GM19455 (cell line): ENCODE results near the gene GLYAT.

Experiments used
- ATAC-seq: cut with Tn5 transposase; IDR thresholded peaks from one replicate; pipeline ENCODE4 v1.9.1; 2021; ENCODE audit not compliant: unreplicated experiment

Gene GLYAT

GRCh38 chr11:58731819-58732218, at the start of gene GLYAT:
GLYAT (minus strand) TSS chr11:58731943; CDS start chr11:58724496, 7,447 bp downstream.
- no peak for ATAC-seq

- ATAC-seq = no peak
These were observed 49.6 kb upstream of the GLYAT start for GRCh38 chr11:58781345-58781744.

- no peak for ATAC-seq
These were observed 48.8 kb upstream of the GLYAT start for GRCh38 chr11:58780578-58780977.

- no peak for ATAC-seq
These were observed 45.4 kb upstream of the GLYAT start for GRCh38 chr11:58776891-58777710.

GRCh38 chr11:58775066-58775708, 43.4 kb upstream of the GLYAT start:
- ATAC-seq = no peak

- ATAC-seq = no peak
These were observed 42.4 kb upstream of the GLYAT start for GRCh38 chr11:58774164-58774593.

- no peak for ATAC-seq
These were observed 41.6 kb upstream of the GLYAT start for GRCh38 chr11:58773337-58773736.

- no peak for ATAC-seq
These were observed 40.9 kb upstream of the GLYAT start for GRCh38 chr11:58772329-58773285.

GRCh38 chr11:58771458-58771855, 39.7 kb upstream of the GLYAT start:
- no peak for ATAC-seq

GRCh38 chr11:58770627-58771457, 39.1 kb upstream of the GLYAT start:
- no peak for ATAC-seq

- ATAC-seq = no peak
These were observed 38.4 kb upstream of the GLYAT start for GRCh38 chr11:58770166-58770565.

GRCh38 chr11:58769308-58769707, 37.6 kb upstream of the GLYAT start:
- ATAC-seq = no peak

GRCh38 chr11:58768137-58768536, 36.4 kb upstream of the GLYAT start:
- no peak for ATAC-seq

- ATAC-seq = no peak
These were observed 33.3 kb upstream of the GLYAT start for GRCh38 chr11:58765078-58765477.

GRCh38 chr11:58763120-58763490, 31.4 kb upstream of the GLYAT start:
- ATAC-seq = no peak

GRCh38 chr11:58762284-58763119, 30.8 kb upstream of the GLYAT start:
- no peak for ATAC-seq

- no peak for ATAC-seq
These were observed 25.7 kb upstream of the GLYAT start for GRCh38 chr11:58757439-58757838.

GRCh38 chr11:58745705-58746364, 14.1 kb upstream of the GLYAT start:
- no peak for ATAC-seq
